SK-N-SH (cell line): ENCODE results near the gene INHBE. TPM values are rescaled to one million over a fixed set of nuclear protein-coding genes. Genes with fewer than 3 reads are reported as not detected.

Experiments used
- CTCF ChIA-PET: fragments of 300-600, 350-600 bp; formaldehyde crosslinking; extraction: SDS; loops from one replicate; lab custom pipeline; 2021; lab: Yijun Ruan, JAX
- POLR2A ChIA-PET: fragments of 350-600 bp; sonication (Branson Sonifier 250); formaldehyde crosslinking; extraction: SDS; loops from one replicate; lab custom pipeline; 2020; ENCODE audit warnings: antibody characterized with exemption, inconsistent platforms; lab: Yijun Ruan, JAX
- DNase-seq: peaks from one replicate; pipeline ENCODE4 v3.0.0; 2012
- H2AFZ ChIP-seq: fragments of 200-600 bp; sonication (generic); 2 replicates; pipeline ENCODE4 v1.8.1; 2016; ENCODE audit warnings: antibody characterized with exemption, mild to moderate bottlenecking, low read depth
- H3F3A ChIP-seq: fragments of 200-600 bp; sonication (generic); replicated peaks from 2 replicates; pipeline ENCODE3; 2016; ENCODE audit warnings: antibody characterized with exemption, mild to moderate bottlenecking; ENCODE audit not compliant: insufficient read depth
- H3K27ac ChIP-seq, 2 experiments: fragments of 200-500 bp in 1 of 2; fragments of 200-600 bp in 1 of 2; sonication (Bioruptor generic) in 1 of 2; sonication (generic), shearing (Covaris generic) in 1 of 2; 2 replicates each; pipeline versions ENCODE4 v1.5.1 to v1.6.1; 2014 to 2016; ENCODE audit warnings: low read depth in 2 of 2, inconsistent platforms in 1 of 2, low read length in 1 of 2, mild to moderate bottlenecking in 1 of 2, mixed read lengths in 1 of 2
- H3K27me3 ChIP-seq: fragments of 200-600 bp; sonication (generic), shearing (Covaris generic); 2 replicates; pipeline ENCODE4 v1.6.1; 2016; ENCODE audit warnings: mixed run types; ENCODE audit not compliant: insufficient read depth
- H3K36me3 ChIP-seq, 2 experiments: fragments of 200-500 bp in 1 of 2; fragments of 200-600 bp in 1 of 2; sonication (Bioruptor generic) in 1 of 2; sonication (generic) in 1 of 2; replicated peaks in 1 of 2; 2 replicates each; pipeline versions ENCODE3 to v1.5.1; 2014 to 2016; ENCODE audit warnings: low read length in 1 of 2, mild to moderate bottlenecking in 1 of 2; ENCODE audit not compliant: insufficient read depth in 2 of 2, control insufficient read depth in 1 of 2
- H3K4me1 ChIP-seq, 2 experiments: fragments of 200-500 bp in 1 of 2; fragments of 200-600 bp in 1 of 2; sonication (Bioruptor generic) in 1 of 2; sonication (generic), shearing (Covaris generic) in 1 of 2; 2 replicates each; pipeline versions ENCODE4 v1.5.1 to v1.6.1; 2014 to 2016; ENCODE audit warnings: low read depth in 1 of 2, low read length in 1 of 2, mixed run types in 1 of 2; ENCODE audit not compliant: insufficient read depth in 2 of 2, control insufficient read depth in 1 of 2
- H3K4me2 ChIP-seq: fragments of 200-600 bp; sonication (generic), shearing (Covaris generic); 2 replicates; pipeline ENCODE4 v1.6.1; 2017; ENCODE audit warnings: mixed run types
- H3K4me3 ChIP-seq, 2 experiments: fragments of 200-500 bp in 1 of 2; fragments of 200-600 bp in 1 of 2; sonication (Bioruptor generic) in 1 of 2; sonication (generic), shearing (Covaris generic) in 1 of 2; 2 replicates each; pipeline versions ENCODE4 v1.5.1 to v1.8.1; 2014 to 2016; ENCODE audit warnings: low read depth in 2 of 2, inconsistent platforms in 1 of 2, low read length in 1 of 2, mild to moderate bottlenecking in 1 of 2, mixed read lengths in 1 of 2, moderate library complexity in 1 of 2
- H3K79me2 ChIP-seq: fragments of 200-600 bp; sonication (generic); 2 replicates; pipeline ENCODE4 v1.8.1; 2017; ENCODE audit warnings: mild to moderate bottlenecking; ENCODE audit not compliant: insufficient read depth
- H3K9ac ChIP-seq: fragments of 200-600 bp; sonication (generic); 2 replicates; pipeline ENCODE4 v1.6.1; 2017; ENCODE audit warnings: mixed run types
- H3K9me2 ChIP-seq: fragments of 200-600 bp; sonication (generic); 2 replicates; pipeline ENCODE4 v1.6.1; 2017; ENCODE audit warnings: mixed run types
- H3K9me3 ChIP-seq: fragments of 200-600 bp; sonication (generic); 2 replicates; pipeline ENCODE4 v1.6.1; 2017; ENCODE audit warnings: mixed run types, mild to moderate bottlenecking, moderate library complexity
- H4K20me1 ChIP-seq: fragments of 200-600 bp; sonication (generic); 2 replicates; pipeline ENCODE4 v1.6.1; 2017; ENCODE audit warnings: mild to moderate bottlenecking, mixed run types; ENCODE audit not compliant: insufficient read depth
- CTCF ChIP-seq: fragments of 200-600 bp; sonication (generic); IDR thresholded peaks from 2 replicates; pipeline ENCODE4 v1.6.1; 2017; ENCODE audit warnings: antibody characterized with exemption, mild to moderate bottlenecking, moderate library complexity
- ELF1 ChIP-seq: IDR thresholded peaks from 2 replicates; pipeline ENCODE4 v1.4.0; 2012
- EP300 ChIP-seq, 2 experiments: IDR thresholded peaks; 2 replicates each; pipeline versions ENCODE4 v1.4.0 to v1.6.1; 2012; ENCODE audit warnings: borderline replicate concordance in 1 of 2, low read depth in 1 of 2, low read length in 1 of 2
- EZH2phosphoT487 ChIP-seq: fragments of 200-600 bp; sonication (generic); IDR thresholded peaks from 2 replicates; pipeline ENCODE4 v1.6.1; 2017; ENCODE audit warnings: low read depth, mixed run types, mild to moderate bottlenecking, antibody characterized with exemption, moderate library complexity, borderline replicate concordance
- FOXM1 ChIP-seq: IDR thresholded peaks from 2 replicates; pipeline ENCODE4 v1.4.0; 2012; ENCODE audit warnings: low read depth, mild to moderate bottlenecking
- GATA2 ChIP-seq: sonication (generic); formaldehyde crosslinking; IDR thresholded peaks from 2 replicates; pipeline ENCODE4 v1.5.0; 2020; ENCODE audit warnings: mild to moderate bottlenecking, missing genetic modification reagents
- JUND ChIP-seq: IDR thresholded peaks from 2 replicates; pipeline ENCODE4 v1.4.0; 2012
- MAX ChIP-seq: IDR thresholded peaks from 2 replicates; pipeline ENCODE4 v1.4.0; 2012; ENCODE audit warnings: low read depth
- MXI1 ChIP-seq: IDR thresholded peaks from 2 replicates; pipeline ENCODE4 v1.6.1; 2012; ENCODE audit warnings: mild to moderate bottlenecking, low read depth, low read length, improper control_type of control experiment
- NFIC ChIP-seq: IDR thresholded peaks from 2 replicates; pipeline ENCODE4 v1.4.0; 2012; ENCODE audit warnings: borderline replicate concordance
- NRF1 ChIP-seq: IDR thresholded peaks from 2 replicates; pipeline ENCODE4 v1.6.1; 2012; ENCODE audit warnings: low read depth, mild to moderate bottlenecking, low read length
- POLR2AphosphoS5 ChIP-seq: IDR thresholded peaks from 2 replicates; pipeline ENCODE4 v1.6.1; 2012; ENCODE audit warnings: low read depth, low read length
- RAD21 ChIP-seq: IDR thresholded peaks from 2 replicates; pipeline ENCODE4 v1.6.1; 2012; ENCODE audit warnings: mild to moderate bottlenecking, low read length
- RCOR1 ChIP-seq: fragments of 150-350 bp; IDR thresholded peaks from 2 replicates; pipeline ENCODE4 v1.6.1; 2017; ENCODE audit warnings: antibody characterized with exemption, low read length
- SIN3A ChIP-seq: IDR thresholded peaks from 2 replicates; pipeline ENCODE4 v1.6.1; 2012; ENCODE audit warnings: low read depth, mild to moderate bottlenecking, low read length, moderate library complexity, borderline replicate concordance
- SMC3 ChIP-seq: IDR thresholded peaks from 2 replicates; pipeline ENCODE4 v1.6.1; 2012; ENCODE audit warnings: low read depth, low read length, improper control_type of control experiment
- TCF12 ChIP-seq: IDR thresholded peaks from 2 replicates; pipeline ENCODE4 v1.4.0; 2012
- TEAD4 ChIP-seq: IDR thresholded peaks from 2 replicates; pipeline ENCODE4 v1.4.0; 2012; ENCODE audit warnings: mild to moderate bottlenecking, borderline replicate concordance; ENCODE audit not compliant: insufficient read depth
- USF2 ChIP-seq: fragments of 150-350 bp; IDR thresholded peaks from 2 replicates; pipeline ENCODE4 v1.6.1; 2017; ENCODE audit warnings: antibody characterized with exemption, low read length, low read depth, borderline replicate concordance
- YY1 ChIP-seq: IDR thresholded peaks from 2 replicates; pipeline ENCODE4 v1.4.0; 2012; ENCODE audit warnings: low read depth, mild to moderate bottlenecking
- WGBS: methylation state at CpG from one replicate; pipeline ENCODE4 v1.1.6; 2017; ENCODE audit warnings: low lambda C conversion rate; 5-methylcytosine and 5-hydroxymethylcytosine counted together
- polyA plus RNA-seq, 3 experiments: library from polyadenylated mRNA; depleted of rRNA; stranded (reverse); fragments of >200 nt; gene quantifications; 2 replicates each; pipeline ENCODE4 v1.2.3, GENCODE V29; 2012

The INHBE gene
- polyA plus RNA-seq, 1 of the 3 experiments (the other 2 are of a cell fraction): 0.03 TPM

- Histone ChIP-seq H4K20me1 (no peaks in the 10 kb centered on the region), H3F3A (peaks cover 5% of the 10 kb centered on the region), H3K9me3 (no peaks in the 10 kb centered on the region), H3K4me3 (no peak overlapping the region), H3K4me1 (peaks cover 6 to 30% of the 10 kb centered on the region in 2 experiments; a peak in 2 of 4 replicates), H3K79me2 (no peaks in the 10 kb centered on the region), H3K9me2 (no peaks in the 10 kb centered on the region), H2AFZ (no peak overlapping the region), H3K27ac (no peak overlapping the region), H3K4me2 (no peak overlapping the region), H3K36me3 (no peaks in the 10 kb centered on the region), H3K27me3 (no peaks in the 10 kb centered on the region), H3K9ac (no peak overlapping the region)
- 17% methylated on average over 5 of the region's 15 CpGs for WGBS
- no peak for DNase-seq
- ChIA-PET POLR2A (interaction anchor here (0.6 kb wide), 1 partner anchor 31 kb away, joined by 5 read pairs; no protein-coding TSS in a partner anchor), CTCF (interaction anchor here (0.6 to 13.7 kb wide), 27 partner anchors 8 to 243 kb away, joined by 3 to 391 read pairs (median 6); partner anchors contain the start of genes DDIT3 and INHBC)
- TF ChIP-seq CTCF (peak; percentile 68), TCF12 (no peak), RAD21 (peak; percentile 46)
Measured at GRCh38 chr12:57456145-57456700, 1.1 kb downstream of the INHBE start.

- Histone ChIP-seq H3K27me3 (no peaks in the 10 kb centered on the region), H3K4me2 (no peak overlapping the region), H3K4me3 (no peak overlapping the region), H3K27ac (no peak overlapping the region), H3F3A (peaks cover 5% of the 10 kb centered on the region), H3K9ac (no peak overlapping the region), H3K9me3 (no peaks in the 10 kb centered on the region), H3K4me1 (peaks cover 4 to 33% of the 10 kb centered on the region in 2 experiments; a peak in 2 of 4 replicates), H3K79me2 (no peaks in the 10 kb centered on the region), H4K20me1 (no peaks in the 10 kb centered on the region), H3K9me2 (no peaks in the 10 kb centered on the region), H2AFZ (no peak overlapping the region), H3K36me3 (no peaks in the 10 kb centered on the region)
- ChIA-PET CTCF (interaction anchor here (0.6 to 13.7 kb wide), 16 partner anchors 7 to 216 kb away, joined by 3 to 391 read pairs (median 14); partner anchors contain the start of genes DDIT3 and INHBC), POLR2A (no interaction called here)
- no peak for DNase-seq
- 83% methylated on average over 6 of the region's 6 CpGs for WGBS
- no peak for TF ChIP-seq GATA2
- no peak for TF ChIP-seq SIN3A
- no peak for TF ChIP-seq SMC3
- TF ChIP-seq RAD21: no peak
- no peak for TF ChIP-seq POLR2AphosphoS5
- no peak for TF ChIP-seq JUND
- no peak for TF ChIP-seq MXI1
- no peak for TF ChIP-seq ELF1
- no peak for TF ChIP-seq NRF1
- TF ChIP-seq TEAD4: no peak
- TF ChIP-seq MAX: no peak
- no peak for TF ChIP-seq RCOR1
- TF ChIP-seq USF2: no peak
- TF ChIP-seq FOXM1: no peak
- TF ChIP-seq EZH2phosphoT487: no peak
- no peak for TF ChIP-seq YY1
- TF ChIP-seq NFIC: no peak
- TF ChIP-seq EP300 (IDR thresholded peaks at IDR 0.05; ENCODE audit: borderline replicate concordance in 1 of 2, low read depth in 1 of 2, low read length in 1 of 2): no peak
- TF ChIP-seq TCF12: no peak
Measured at GRCh38 chr12:57456737-57457490, 1.8 kb downstream of the INHBE start.
